ENCODE results near the gene HOOK2. TPM values are rescaled to one million over a fixed set of nuclear protein-coding genes. Genes with fewer than 3 reads are reported as not detected.

The HOOK2 gene
- total and polyA plus RNA-seq, 9 of the 15 experiments (the other 6 are each of a cell fraction or from before 2014, with no cell fraction given): 1.3 to 17.2 (median 9.9) TPM

DNA sequence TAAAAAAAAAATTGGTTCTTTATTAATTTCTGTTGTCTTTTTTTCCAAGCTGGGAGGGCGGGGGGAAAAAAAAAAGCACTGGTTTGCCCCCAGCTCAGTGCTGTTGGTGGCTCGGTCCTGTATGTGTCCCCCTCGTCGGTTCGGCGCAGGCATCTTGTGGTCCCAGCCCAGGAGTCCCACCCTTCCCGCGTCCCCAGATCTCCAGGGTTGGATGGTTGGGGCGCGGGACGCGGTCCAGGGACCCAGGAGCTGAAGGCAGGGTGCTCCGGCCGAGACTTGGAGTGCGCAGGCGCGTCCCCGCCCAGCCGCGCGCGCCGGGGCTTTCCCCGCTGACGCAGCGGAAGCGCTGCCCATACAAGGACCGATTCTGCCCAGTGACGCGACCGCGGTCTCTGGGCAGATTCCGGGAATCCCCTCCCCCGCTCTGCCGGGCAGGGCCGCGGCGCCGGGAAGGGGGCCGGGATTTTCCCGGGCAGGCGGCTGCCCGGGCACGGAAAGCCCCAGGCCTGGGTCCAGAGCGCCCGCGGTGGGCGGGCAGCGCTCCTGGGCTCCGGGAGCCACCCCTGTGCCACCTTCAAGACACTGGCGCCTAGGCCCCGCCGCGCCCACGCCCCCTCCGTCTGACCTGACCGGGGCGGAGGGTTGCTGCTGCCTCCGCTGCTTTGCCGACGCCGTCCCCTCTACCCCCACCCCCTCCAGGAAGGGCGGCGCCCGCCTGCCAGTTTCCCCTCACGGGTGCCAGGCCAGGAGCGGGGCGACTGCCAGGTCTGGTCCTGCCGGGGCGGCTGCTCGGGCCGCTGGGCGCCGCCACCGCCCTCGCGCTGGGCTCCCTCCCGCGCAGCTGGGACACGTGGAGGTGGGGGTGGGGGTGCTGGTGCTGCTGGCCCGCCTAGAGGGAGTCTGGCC, 18.2 kb upstream of the HOOK2 start (continued):
- TF ChIP-seq ETV5 (CRISPR knock-in tag; IDR thresholded peaks at IDR 0.05; ENCODE audit: low read depth) (peak; percentile 68; the same call in 1 of the 2 replicates), JUNB (CRISPR knock-in tag; conservative IDR thresholded peaks at IDR 0.05) (no peak), ERF (CRISPR knock-in tag; IDR thresholded peaks at IDR 0.05) (0 out of 2 replicates have a peak, but pooled peaks have one; percentile 80), ZKSCAN1 (IDR thresholded peaks at IDR 0.05; ENCODE audit: low read depth, low read length) (no peak), NONO (IDR thresholded peaks at IDR 0.05; ENCODE audit: low read depth in 2 of 2, low read length in 1 of 2) (peak; percentile 47 to 80; a peak in 3 of 4 replicates), HDGF (IDR thresholded peaks at IDR 0.05) (no peak), FOXM1 (IDR thresholded peaks at IDR 0.05; ENCODE audit: low read depth) (no peak), FOXM1 (CRISPR knock-in tag; IDR thresholded peaks at IDR 0.05; ENCODE audit: low read depth) (0 out of 2 replicates have a peak, but pooled peaks have one; percentile 63), MEF2D (tag; conservative IDR thresholded peaks at IDR 0.05; ENCODE audit: low read depth) (no peak), MTA3 (IDR thresholded peaks at IDR 0.05; ENCODE audit: borderline replicate concordance) (peak; percentile 95), TGIF2 (CRISPR knock-in tag; IDR thresholded peaks at IDR 0.05) (0 out of 2 replicates have a peak, but pooled peaks have one; percentile 20), POLR2H (tag; IDR thresholded peaks at IDR 0.05; ENCODE audit: low read depth) (peak; percentile 85)
- TF ChIP-seq, protein P1, sequence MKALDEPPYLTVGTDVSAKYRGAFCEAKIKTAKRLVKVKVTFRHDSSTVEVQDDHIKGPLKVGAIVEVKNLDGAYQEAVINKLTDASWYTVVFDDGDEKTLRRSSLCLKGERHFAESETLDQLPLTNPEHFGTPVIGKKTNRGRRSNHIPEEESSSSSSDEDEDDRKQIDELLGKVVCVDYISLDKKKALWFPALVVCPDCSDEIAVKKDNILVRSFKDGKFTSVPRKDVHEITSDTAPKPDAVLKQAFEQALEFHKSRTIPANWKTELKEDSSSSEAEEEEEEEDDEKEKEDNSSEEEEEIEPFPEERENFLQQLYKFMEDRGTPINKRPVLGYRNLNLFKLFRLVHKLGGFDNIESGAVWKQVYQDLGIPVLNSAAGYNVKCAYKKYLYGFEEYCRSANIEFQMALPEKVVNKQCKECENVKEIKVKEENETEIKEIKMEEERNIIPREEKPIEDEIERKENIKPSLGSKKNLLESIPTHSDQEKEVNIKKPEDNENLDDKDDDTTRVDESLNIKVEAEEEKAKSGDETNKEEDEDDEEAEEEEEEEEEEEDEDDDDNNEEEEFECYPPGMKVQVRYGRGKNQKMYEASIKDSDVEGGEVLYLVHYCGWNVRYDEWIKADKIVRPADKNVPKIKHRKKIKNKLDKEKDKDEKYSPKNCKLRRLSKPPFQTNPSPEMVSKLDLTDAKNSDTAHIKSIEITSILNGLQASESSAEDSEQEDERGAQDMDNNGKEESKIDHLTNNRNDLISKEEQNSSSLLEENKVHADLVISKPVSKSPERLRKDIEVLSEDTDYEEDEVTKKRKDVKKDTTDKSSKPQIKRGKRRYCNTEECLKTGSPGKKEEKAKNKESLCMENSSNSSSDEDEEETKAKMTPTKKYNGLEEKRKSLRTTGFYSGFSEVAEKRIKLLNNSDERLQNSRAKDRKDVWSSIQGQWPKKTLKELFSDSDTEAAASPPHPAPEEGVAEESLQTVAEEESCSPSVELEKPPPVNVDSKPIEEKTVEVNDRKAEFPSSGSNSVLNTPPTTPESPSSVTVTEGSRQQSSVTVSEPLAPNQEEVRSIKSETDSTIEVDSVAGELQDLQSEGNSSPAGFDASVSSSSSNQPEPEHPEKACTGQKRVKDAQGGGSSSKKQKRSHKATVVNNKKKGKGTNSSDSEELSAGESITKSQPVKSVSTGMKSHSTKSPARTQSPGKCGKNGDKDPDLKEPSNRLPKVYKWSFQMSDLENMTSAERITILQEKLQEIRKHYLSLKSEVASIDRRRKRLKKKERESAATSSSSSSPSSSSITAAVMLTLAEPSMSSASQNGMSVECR (CRISPR knock-in tag; IDR thresholded peaks at IDR 0.05): peak; percentile 87
- TF ChIP-seq, protein P2, sequence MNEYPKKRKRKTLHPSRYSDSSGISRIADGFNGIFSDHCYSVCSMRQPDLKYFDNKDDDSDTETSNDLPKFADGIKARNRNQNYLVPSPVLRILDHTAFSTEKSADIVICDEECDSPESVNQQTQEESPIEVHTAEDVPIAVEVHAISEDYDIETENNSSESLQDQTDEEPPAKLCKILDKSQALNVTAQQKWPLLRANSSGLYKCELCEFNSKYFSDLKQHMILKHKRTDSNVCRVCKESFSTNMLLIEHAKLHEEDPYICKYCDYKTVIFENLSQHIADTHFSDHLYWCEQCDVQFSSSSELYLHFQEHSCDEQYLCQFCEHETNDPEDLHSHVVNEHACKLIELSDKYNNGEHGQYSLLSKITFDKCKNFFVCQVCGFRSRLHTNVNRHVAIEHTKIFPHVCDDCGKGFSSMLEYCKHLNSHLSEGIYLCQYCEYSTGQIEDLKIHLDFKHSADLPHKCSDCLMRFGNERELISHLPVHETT (CRISPR knock-in tag; conservative IDR thresholded peaks at IDR 0.05 in 1 of 2, IDR thresholded peaks at IDR 0.05 in 1 of 2): no peak
- TF ChIP-seq, protein P3, sequence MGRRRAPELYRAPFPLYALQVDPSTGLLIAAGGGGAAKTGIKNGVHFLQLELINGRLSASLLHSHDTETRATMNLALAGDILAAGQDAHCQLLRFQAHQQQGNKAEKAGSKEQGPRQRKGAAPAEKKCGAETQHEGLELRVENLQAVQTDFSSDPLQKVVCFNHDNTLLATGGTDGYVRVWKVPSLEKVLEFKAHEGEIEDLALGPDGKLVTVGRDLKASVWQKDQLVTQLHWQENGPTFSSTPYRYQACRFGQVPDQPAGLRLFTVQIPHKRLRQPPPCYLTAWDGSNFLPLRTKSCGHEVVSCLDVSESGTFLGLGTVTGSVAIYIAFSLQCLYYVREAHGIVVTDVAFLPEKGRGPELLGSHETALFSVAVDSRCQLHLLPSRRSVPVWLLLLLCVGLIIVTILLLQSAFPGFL (CRISPR knock-in tag; IDR thresholded peaks at IDR 0.05): no peak
- TF ChIP-seq, protein P4, sequence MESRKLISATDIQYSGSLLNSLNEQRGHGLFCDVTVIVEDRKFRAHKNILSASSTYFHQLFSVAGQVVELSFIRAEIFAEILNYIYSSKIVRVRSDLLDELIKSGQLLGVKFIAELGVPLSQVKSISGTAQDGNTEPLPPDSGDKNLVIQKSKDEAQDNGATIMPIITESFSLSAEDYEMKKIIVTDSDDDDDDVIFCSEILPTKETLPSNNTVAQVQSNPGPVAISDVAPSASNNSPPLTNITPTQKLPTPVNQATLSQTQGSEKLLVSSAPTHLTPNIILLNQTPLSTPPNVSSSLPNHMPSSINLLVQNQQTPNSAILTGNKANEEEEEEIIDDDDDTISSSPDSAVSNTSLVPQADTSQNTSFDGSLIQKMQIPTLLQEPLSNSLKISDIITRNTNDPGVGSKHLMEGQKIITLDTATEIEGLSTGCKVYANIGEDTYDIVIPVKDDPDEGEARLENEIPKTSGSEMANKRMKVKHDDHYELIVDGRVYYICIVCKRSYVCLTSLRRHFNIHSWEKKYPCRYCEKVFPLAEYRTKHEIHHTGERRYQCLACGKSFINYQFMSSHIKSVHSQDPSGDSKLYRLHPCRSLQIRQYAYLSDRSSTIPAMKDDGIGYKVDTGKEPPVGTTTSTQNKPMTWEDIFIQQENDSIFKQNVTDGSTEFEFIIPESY (CRISPR knock-in tag; IDR thresholded peaks at IDR 0.05): no peak
